K562 (cell line): ENCODE measurements around the gene PAQR4. TPM values are rescaled to one million over a fixed set of nuclear protein-coding genes. Genes with fewer than 3 reads are reported as not detected.
A peak's percentile ranks its signal among the peaks of the same experiment; 100 is the strongest.

Experiments used
- FOXM1 ChIP-seq, 2 experiments: fragments of 450-650 bp in 1 of 2; sonication (generic) in 1 of 2; formaldehyde crosslinking in 1 of 2; IDR thresholded peaks; 2 replicates each; pipeline versions ENCODE4 v1.6.1 to v1.9.0; 2017 to 2022; ENCODE audit warnings: low read depth in 2 of 2, mild to moderate bottlenecking in 2 of 2, missing genetic modification reagents in 1 of 2, moderate library complexity in 1 of 2
- GABPA ChIP-seq: fragments of 200-800 bp; sonication (Bioruptor generic); conservative IDR thresholded peaks from 2 replicates; pipeline ENCODE4 v1.6.1; 2016; ENCODE audit warnings: low read depth, missing genetic modification characterization, missing compliant biosample characterization
- HMGXB4 ChIP-seq: sonication (generic); formaldehyde crosslinking; IDR thresholded peaks from 2 replicates; pipeline ENCODE4 v1.8.1; 2023; ENCODE audit warnings: mild to moderate bottlenecking, missing genetic modification reagents
- MTA3 ChIP-seq: fragments of 450-650 bp; formaldehyde crosslinking; IDR thresholded peaks from 2 replicates; pipeline ENCODE4 v1.6.1; 2017; ENCODE audit warnings: mild to moderate bottlenecking, borderline replicate concordance
- NFIC ChIP-seq: fragments of 450-650 bp; IDR thresholded peaks from 2 replicates; pipeline ENCODE4 v1.6.1; 2017; ENCODE audit warnings: mild to moderate bottlenecking, inconsistent platforms
- SMAD4 ChIP-seq: fragments of 250-450 bp; sonication (Bioruptor Pico); conservative IDR thresholded peaks from 2 replicates; pipeline ENCODE4 v1.8.0; 2021; ENCODE audit warnings: inconsistent platforms, mild to moderate bottlenecking, moderate library complexity
- TGIF2 ChIP-seq: sonication (generic); formaldehyde crosslinking; IDR thresholded peaks from 2 replicates; pipeline ENCODE4 v1.8.1; 2022; ENCODE audit warnings: mild to moderate bottlenecking, missing genetic modification reagents, moderate library complexity
- THAP12 ChIP-seq: fragments of 250-450 bp; sonication (Bioruptor Pico); IDR thresholded peaks from 2 replicates; pipeline ENCODE4 v1.9.0; 2021; ENCODE audit warnings: mild to moderate bottlenecking, inconsistent platforms
- UBTF ChIP-seq, 2 experiments: IDR thresholded peaks; 2 replicates each; pipeline ENCODE4 v1.6.1; 2012; ENCODE audit warnings: improper control_type of control experiment in 2 of 2, low read depth in 2 of 2, low read length in 2 of 2, borderline replicate concordance in 1 of 2
- ZNF263 ChIP-seq: sonication (generic); formaldehyde crosslinking; IDR thresholded peaks from 2 replicates; pipeline ENCODE4 v1.8.0; 2022; ENCODE audit warnings: mild to moderate bottlenecking, missing genetic modification reagents, borderline replicate concordance
- ZNF592 ChIP-seq: fragments of 450-650 bp; IDR thresholded peaks from 2 replicates; pipeline ENCODE4 v1.6.1; 2017; ENCODE audit warnings: antibody characterized with exemption, mild to moderate bottlenecking
- polyA plus RNA-seq, 8 experiments: library from polyadenylated mRNA; depleted of rRNA in 4 of 8; stranded (reverse) in 5 of 8; unstranded in 3 of 8; fragments of >200 nt; fragmentation: Nextera tagmentation in 2 of 8; fragmentation: Illumina TruSeq in 1 of 8; extraction: Ambion mirVana in 2 of 8; extraction: Trizol in 1 of 8; gene quantifications; 2 replicates each; pipeline versions ENCODE4 v1.2.1 to v1.2.3, GENCODE V29; 2011 to 2014; ENCODE audit warnings: inconsistent platforms in 1 of 8, missing spikeins in 1 of 8
- total RNA-seq, 7 experiments: library from RNA; depleted of rRNA in 6 of 7; stranded (reverse); fragments of >200 nt in 6 of 7; fragmentation: Illumina TruSeq in 2 of 7; extraction: Trizol in 2 of 7; gene quantifications; 2 replicates each; pipeline versions ENCODE4 v1.2.1 to v1.2.3, GENCODE V29; 2011 to 2021; ENCODE audit warnings: low replicate concordance in 1 of 7

The PAQR4 gene
- total and polyA plus RNA-seq, 9 of the 15 experiments (the other 6 are each of a cell fraction or from before 2014, with no cell fraction given), result 0.62 to 40.4 (median 19.5) TPM

GRCh38 chr16:2969545-2970521, 685 bp downstream of the PAQR4 start (continued):
- TF ChIP-seq UBTF (IDR thresholded peaks at IDR 0.05; ENCODE audit: borderline replicate concordance in 1 of 2, low read depth in 2 of 2, low read length in 2 of 2) (peak in 1 of 2 experiments; percentile 87; a peak in 3 of 4 replicates), THAP12 (peak; percentile 12; the same call in 1 of the 2 replicates), ZNF263 (CRISPR knock-in tag) (peak; percentile 91), NFIC (0 out of 2 replicates have a peak, but pooled peaks have one; percentile 4), SMAD4 (CRISPR knock-in tag) (peak; percentile 78), MTA3 (peak; percentile 76), GABPA (no peak), HMGXB4 (no peak), FOXM1 (IDR thresholded peaks at IDR 0.05; ENCODE audit: low read depth) (no peak), FOXM1 (CRISPR knock-in tag; IDR thresholded peaks at IDR 0.05; ENCODE audit: low read depth) (0 out of 2 replicates have a peak, but pooled peaks have one; percentile 21), TGIF2 (CRISPR knock-in tag) (0 out of 2 replicates have a peak, but pooled peaks have one; percentile 33), ZNF592 (peak; percentile 31; the same call in 1 of the 2 replicates)
